Measurements from ENCODE around the gene LY6G6D.

Gene LY6G6D

DNA sequence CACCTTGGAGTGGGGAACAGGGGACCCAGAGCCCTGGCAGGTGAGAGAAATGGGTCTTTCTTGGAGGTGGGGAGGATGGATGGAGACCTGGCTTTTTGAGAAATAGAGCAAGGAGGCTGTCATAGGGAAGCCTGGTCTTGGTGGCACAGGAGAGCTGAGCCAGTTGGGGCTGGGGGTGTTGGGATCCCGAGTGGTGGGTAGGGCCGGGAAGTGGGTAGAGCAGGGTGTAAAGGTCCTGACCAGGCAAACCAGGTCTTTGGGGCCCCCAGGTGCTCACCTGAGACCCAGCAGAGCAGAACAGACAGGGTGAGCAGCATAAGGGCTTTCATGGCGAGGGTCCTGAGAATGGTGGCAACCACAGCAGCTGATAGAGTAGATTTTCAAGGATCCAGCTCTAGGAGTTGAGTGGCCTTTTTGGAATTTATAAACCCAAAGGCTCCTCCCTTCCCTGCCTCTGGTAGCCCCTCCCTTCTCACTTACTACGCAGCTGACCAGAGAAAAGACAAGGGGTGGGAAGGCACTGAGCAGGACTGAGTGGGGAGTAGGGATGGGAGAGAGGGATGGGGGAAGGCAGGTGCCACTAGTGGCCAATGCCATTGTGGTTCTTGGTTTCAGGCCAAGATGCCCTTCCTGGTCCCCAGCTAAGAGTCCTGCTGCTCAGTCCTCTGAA lies 6.3 kb downstream of the LY6G6D start, which contains the start of gene LY6G6C:
Gene LY6G6C, minus strand, starts transcription at position 396 of the 670 bp plus-strand sequence. Its CDS starts 67 bp downstream, at position 329.
- DNase-seq = no peak

- DNase-seq = no peak
These were observed 7.0 kb downstream of the LY6G6D start for GRCh38 chr6:31722173-31722572.

GRCh38 chr6:31723245-31723979 lies 8.3 kb downstream of the LY6G6D start, which contains the start of gene MPIG6B:
Gene MPIG6B (plus strand): TSS chr6:31723373. CDS start chr6:31723384, 11 bp downstream.
- DNase-seq = no peak

DNA sequence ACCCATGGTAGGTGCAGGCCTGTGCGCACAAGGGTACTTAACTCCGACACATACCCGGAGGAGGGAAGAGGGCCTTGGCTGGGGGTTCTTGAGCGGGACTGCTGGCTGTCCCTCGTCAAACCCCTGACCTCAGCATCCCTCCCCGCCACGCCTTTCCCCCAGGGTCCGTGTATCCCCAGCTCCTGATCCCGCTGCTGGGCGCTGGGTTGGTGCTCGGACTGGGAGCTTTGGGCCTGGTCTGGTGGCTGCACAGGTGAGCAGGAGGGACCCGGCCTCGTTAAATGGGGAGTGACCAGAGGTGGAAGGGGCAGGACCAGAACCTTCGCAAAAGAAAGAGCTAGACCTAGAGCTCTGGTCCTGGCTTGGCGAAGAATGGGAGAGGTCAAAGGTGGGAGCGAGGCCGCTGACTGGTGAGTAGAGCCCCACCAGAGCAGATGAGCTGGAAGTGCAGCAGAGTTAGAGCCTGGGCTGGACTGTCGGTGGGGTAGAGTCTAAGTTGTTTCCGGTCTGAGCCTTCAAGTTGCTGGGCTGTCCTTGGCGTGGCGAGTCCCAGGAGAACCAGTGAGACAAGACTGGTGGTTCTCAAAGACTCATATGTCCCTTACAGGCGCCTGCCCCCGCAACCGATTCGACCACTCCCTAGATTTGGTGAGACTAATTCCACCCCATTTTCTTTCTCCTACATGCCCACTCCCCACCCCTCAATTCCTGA lies 9.0 kb downstream of the LY6G6D start:
- no peak for DNase-seq

GRCh38 chr6:31725502-31726350 lies 10.6 kb downstream of the LY6G6D start:
- no peak for DNase-seq

GRCh38 chr6:31727034-31727716 lies 12.0 kb downstream of the LY6G6D start:
- DNase-seq = no peak

- no peak for DNase-seq
These were observed 12.8 kb downstream of the LY6G6D start for GRCh38 chr6:31727717-31728671.

DNA sequence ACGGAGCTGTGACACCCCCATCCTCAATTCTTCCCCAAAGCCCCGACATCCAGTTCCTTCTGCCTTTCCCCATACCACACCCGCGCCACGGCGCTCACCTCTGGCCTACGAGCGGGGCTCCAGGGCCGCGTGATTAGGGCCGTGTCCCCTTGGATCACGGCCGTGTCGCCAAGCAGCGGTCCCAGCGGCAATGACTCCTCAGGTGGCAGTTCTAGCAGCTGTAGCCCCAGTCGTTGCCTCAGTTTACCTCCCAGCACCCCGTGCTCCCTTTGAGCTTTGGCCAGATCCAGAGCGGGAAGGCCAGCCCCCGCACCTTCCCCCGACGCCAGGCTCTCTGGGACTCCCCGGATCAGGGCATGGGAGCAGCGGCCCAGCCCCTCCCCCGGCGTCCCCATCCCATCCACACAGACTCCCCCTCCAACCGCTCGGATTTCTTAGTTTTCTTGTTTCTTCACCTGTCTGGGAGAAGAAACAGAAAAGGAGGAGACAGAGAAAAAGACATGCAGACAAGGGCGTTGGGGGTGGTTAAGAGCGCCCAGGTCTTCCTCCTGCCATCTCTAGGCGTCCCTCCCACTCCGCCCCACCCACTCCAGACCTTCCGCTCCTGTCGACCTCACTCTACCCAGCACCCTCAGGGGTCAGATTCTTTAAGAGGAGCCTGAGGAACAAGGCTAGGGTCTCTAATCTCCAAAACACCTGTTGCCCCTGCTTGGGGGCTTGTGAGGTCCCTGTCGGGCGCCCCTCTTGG lies 13.8 kb downstream of the LY6G6D start, which contains the start of gene DDAH2:
Gene DDAH2, minus strand, starts transcription at position 533 of the 748 bp plus-strand sequence. Its CDS starts 138 bp downstream, at position 395.
- no peak for DNase-seq

- peak; percentile 85 for DNase-seq
These were observed 14.4 kb downstream of the LY6G6D start for GRCh38 chr6:31729515-31729978.

- peak; percentile 81 for DNase-seq
These were observed 15.0 kb downstream of the LY6G6D start for GRCh38 chr6:31729979-31730630.

- DNase-seq = no peak
These were observed 15.5 kb downstream of the LY6G6D start for GRCh38 chr6:31730631-31731086.

DNA sequence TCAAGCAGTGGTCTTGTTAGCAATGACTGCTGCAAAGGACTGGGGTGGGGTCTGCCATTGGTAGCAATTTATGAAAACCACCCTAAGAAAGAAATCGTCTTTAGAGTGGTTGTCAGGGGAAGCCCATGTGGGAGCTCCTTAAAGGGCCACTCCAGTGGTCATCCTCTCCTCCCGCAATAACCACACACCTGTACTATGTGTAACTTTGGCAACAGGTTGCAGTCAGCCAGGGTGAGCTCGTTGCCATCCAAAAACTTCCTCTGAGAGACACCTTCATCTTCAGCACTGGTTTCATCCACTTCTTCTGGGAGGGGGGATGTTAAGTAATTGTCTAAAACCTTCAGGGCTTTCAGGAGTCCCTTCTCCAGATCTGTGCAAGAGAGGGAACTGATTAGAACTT lies 16.9 kb downstream of the LY6G6D start:
- DNase-seq = no peak

- DNase-seq = no peak
These were observed 18.6 kb downstream of the LY6G6D start for GRCh38 chr6:31733734-31734133.

GRCh38 chr6:31734247-31734820 lies 19.2 kb downstream of the LY6G6D start:
- DNase-seq = no peak

DNA sequence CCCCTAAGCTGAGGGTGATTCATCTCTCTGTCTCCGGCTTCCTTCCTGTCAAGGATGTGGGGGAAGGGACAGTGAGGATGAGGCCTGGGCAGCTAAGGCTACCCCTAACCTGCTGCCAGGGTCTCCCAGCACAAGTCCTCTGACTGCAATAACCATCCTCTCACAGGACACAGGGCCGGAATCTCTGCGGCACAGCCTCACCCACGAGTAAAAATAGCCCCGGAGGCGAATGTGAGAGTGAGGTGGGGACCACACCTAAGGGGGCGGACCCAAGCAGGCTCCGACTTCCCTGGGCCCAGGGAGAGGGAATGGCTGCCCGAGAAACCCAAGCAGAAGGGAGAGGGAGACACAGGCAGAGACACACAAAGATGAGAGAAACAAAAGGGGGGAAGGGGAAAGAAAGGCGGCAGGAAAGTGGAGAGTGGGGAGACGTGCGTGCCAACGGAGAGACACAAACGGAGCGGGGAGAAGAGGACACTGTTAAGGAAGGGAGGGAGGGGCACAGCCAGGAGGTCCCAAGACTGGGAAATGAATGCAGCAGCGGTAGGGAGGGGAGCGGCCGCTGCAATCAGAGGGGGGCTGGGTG lies 19.8 kb downstream of the LY6G6D start:
- DNase-seq = no peak

GRCh38 chr6:31736021-31736767 lies 21.0 kb downstream of the LY6G6D start, which contains the start of gene CLIC1:
Gene CLIC1 (minus strand): TSS chr6:31736530. CDS start chr6:31736300, 230 bp downstream.
- peak; percentile 71 for DNase-seq

DNA sequence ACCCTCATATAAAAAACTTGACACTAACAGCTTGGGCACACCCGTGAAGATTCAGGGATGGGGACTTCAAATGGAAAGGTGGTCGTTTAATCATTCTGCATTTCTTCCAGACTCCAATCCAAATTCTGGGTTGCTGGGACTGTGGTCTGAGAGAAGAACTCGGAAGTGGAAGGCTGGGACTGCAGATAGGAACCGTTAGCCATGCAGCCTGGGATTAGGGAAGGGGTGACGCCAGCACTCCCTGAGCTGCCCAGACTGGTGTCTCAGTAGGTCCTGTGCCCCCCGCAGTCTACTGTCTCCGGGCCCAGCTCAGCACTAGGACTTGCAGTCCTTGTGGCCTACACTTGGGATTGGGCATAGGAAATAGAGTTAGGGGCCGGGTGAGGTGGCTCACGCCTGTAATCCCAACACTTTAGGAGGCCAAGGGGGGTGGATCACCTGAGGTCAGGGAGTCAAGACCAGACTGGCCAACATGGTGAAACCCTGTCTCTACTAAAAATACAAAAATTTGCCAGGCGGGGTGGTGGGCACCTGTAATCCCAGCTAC lies 21.7 kb downstream of the LY6G6D start:
- no peak for DNase-seq
